ENCODE measurements around the gene SSX7.
"Not testable (repeated sequence)": the region's sequence is repeated elsewhere in the genome, so short reads cannot be mapped to it uniquely, and the experiment has no call there.

SSX7 gene, protein sequence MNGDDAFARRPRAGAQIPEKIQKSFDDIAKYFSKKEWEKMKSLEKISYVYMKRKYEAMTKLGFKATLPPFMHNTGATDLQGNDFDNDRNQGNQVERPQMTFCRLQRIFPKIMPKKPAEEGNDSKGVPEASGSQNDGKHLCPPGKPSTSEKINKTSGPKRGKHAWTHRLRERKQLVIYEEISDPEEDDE

DNA sequence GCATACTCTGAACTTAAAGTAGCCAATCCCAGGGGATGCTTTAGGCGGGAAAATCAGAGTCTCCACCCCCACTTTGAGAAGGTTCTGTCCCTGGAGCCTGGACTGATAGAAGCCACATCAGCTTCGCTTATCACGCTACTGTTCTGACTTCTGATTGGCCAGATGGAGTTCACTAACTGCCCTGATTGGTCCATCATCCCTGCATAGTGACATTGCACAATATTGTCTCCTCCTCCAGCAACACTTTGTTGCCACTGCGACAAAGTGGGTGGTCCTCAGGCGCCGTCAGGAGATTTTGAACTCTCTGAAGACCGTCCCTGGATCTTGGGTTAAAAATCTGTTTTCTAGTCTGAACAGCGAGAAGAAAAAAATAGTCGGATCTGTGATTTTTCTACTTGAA lies at the start of gene SSX7:
Gene SSX7, minus strand, starts transcription at position 101 of the 400 bp plus-strand sequence. CDS start 1,428 bp downstream, outside the sequence.
- H3K4me3 ChIP-seq (replicated peaks; ENCODE audit: low read depth, low read length); DNase-seq (ENCODE audit: extremely low read depth, insufficient read length); H3K27me3 ChIP-seq (replicated peaks; ENCODE audit: control insufficient read depth, insufficient read depth, low read length); H3K36me3 ChIP-seq (ENCODE audit: control insufficient read depth, insufficient read depth, low read length): not testable (repeated sequence)

GRCh38 chrX:52692034-52692433 lies 37.3 kb upstream of the SSX7 start:
- H3K36me3 ChIP-seq (ENCODE audit: control insufficient read depth, insufficient read depth, low read length); H3K4me3 ChIP-seq (replicated peaks; ENCODE audit: low read depth, low read length); DNase-seq (ENCODE audit: extremely low read depth, insufficient read length); H3K27me3 ChIP-seq (replicated peaks; ENCODE audit: control insufficient read depth, insufficient read depth, low read length): not testable (repeated sequence)

DNA sequence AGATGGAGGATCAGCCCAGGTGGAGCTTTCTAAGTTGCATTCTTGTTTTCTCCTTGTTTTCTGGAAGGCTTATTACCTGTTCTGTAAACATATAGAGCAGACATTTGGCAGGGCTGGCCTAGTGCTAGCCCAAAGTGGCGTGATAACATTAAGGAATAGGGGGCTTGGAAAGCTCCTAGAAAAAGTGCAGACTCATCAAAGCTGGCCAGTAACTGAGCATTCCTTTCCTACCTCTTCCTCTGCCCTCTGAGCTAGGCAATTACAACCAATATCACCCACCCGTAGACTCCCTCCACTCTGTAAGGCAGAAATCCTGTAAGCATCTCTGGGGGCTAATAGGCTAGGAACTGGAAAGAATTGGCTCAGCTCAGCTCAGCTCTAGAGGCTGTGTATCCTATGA lies 7.5 kb upstream of the SSX7 start:
- H3K4me3 ChIP-seq (replicated peaks; ENCODE audit: low read depth, low read length); H3K27me3 ChIP-seq (replicated peaks; ENCODE audit: control insufficient read depth, insufficient read depth, low read length); H3K36me3 ChIP-seq (ENCODE audit: control insufficient read depth, insufficient read depth, low read length); DNase-seq (ENCODE audit: extremely low read depth, insufficient read length): not testable (repeated sequence)

DNA sequence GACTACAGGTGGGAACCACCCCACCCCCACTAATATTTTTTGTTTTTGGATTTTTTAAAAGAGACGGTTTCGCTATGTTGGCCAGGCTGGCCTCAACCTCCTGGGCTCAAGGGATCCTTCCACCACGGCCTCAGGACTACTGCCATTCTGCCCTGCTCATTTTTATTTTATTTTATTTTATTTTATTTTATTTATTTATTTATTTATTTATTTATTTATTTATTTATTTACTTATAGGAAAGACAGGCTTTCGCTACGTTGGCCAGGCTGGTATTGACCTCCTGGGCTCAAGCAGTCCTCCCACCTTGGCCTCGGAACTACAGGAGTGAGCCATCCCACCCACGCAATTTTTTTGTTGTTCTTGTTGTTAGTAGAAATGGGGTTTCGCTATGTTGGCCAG lies 775 bp upstream of the SSX7 start:
- DNase-seq (ENCODE audit: extremely low read depth, insufficient read length), result not testable (repeated sequence)

DNA sequence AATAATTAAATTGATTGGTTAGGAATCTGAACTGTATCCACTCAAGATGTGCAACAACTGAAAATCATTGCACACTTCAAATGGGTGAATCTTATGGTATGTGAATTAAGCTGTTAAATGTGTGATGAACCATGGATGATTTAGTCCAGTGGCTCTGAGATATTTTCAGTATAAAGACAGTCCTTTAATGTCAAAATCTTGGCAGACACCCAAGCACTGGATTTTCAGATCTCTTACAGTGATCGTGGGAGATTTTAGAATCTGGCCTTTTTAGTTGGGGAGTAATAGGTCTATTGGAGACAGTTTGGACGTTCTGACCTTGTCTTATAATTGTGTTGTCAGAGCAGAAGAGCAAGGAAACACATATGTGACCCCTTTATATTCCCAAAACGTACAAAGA lies 4.0 kb downstream of the SSX7 start:
- H3K36me3 ChIP-seq (ENCODE audit: control insufficient read depth, insufficient read depth, low read length); H3K27me3 ChIP-seq (replicated peaks; ENCODE audit: control insufficient read depth, insufficient read depth, low read length); H3K4me3 ChIP-seq (replicated peaks; ENCODE audit: low read depth, low read length); DNase-seq (ENCODE audit: extremely low read depth, insufficient read length): not testable (repeated sequence)

More for the DNA sequence above, 775 bp upstream of the SSX7 start:
- H3K4me3 ChIP-seq (replicated peaks; ENCODE audit: low read depth, low read length); H3K27me3 ChIP-seq (replicated peaks; ENCODE audit: control insufficient read depth, insufficient read depth, low read length); H3K36me3 ChIP-seq (ENCODE audit: control insufficient read depth, insufficient read depth, low read length): not testable (repeated sequence)

- DNase-seq (ENCODE audit: extremely low read depth, insufficient read length); H3K36me3 ChIP-seq (ENCODE audit: control insufficient read depth, insufficient read depth, low read length); H3K27me3 ChIP-seq (replicated peaks; ENCODE audit: control insufficient read depth, insufficient read depth, low read length); H3K4me3 ChIP-seq (replicated peaks; ENCODE audit: low read depth, low read length): not testable (repeated sequence)
Measured at GRCh38 chrX:52648956-52649355, 5.7 kb downstream of the SSX7 start.

- not testable (repeated sequence) for H3K36me3 ChIP-seq (ENCODE audit: control insufficient read depth, insufficient read depth, low read length); DNase-seq (ENCODE audit: extremely low read depth, insufficient read length); H3K27me3 ChIP-seq (replicated peaks; ENCODE audit: control insufficient read depth, insufficient read depth, low read length); H3K4me3 ChIP-seq (replicated peaks; ENCODE audit: low read depth, low read length)
Measured at GRCh38 chrX:52628483-52628882, 26.2 kb downstream of the SSX7 start.

- not testable (repeated sequence) for H3K36me3 ChIP-seq (ENCODE audit: control insufficient read depth, insufficient read depth, low read length); DNase-seq (ENCODE audit: extremely low read depth, insufficient read length); H3K27me3 ChIP-seq (replicated peaks; ENCODE audit: control insufficient read depth, insufficient read depth, low read length); H3K4me3 ChIP-seq (replicated peaks; ENCODE audit: low read depth, low read length)
Measured at GRCh38 chrX:52620661-52621060, 34.0 kb downstream of the SSX7 start.

DNA sequence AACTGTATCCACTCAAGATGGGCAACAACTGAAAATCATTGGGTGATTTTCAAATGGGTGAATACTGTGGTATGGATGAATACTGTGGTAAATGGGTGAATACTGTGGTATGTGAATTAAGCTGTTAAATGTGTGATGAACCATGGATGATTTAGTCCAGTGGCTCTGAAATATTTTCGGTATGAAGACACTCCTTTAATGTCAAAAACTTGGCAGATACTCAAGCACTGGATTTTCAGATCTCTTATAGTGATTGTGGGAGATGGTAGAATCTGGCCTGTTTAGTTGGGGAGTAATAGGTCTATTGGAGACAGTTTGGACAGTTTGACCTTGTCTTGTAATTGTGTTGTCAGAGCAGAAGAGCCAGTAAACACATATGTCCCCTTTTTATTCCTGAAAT lies 45.7 kb downstream of the SSX7 start:
- Histone ChIP-seq H3K27me3 (replicated peaks; ENCODE audit: control insufficient read depth, insufficient read depth, low read length) (no peaks in the 10 kb centered on the region), H3K4me3 (replicated peaks; ENCODE audit: low read depth, low read length) (no peak overlapping the region), H3K36me3 (ENCODE audit: control insufficient read depth, insufficient read depth, low read length) (no peaks in the 10 kb centered on the region)
- no peak for DNase-seq (ENCODE audit: extremely low read depth, insufficient read length)
- TF ChIP-seq CTCF (IDR thresholded peaks at IDR 0.05; ENCODE audit: insufficient read depth, low read length, poor library complexity, severe bottlenecking), result no peak

- not testable (repeated sequence) for H3K36me3 ChIP-seq (ENCODE audit: control insufficient read depth, insufficient read depth, low read length); H3K4me3 ChIP-seq (replicated peaks; ENCODE audit: low read depth, low read length); H3K27me3 ChIP-seq (replicated peaks; ENCODE audit: control insufficient read depth, insufficient read depth, low read length); DNase-seq (ENCODE audit: extremely low read depth, insufficient read length)
Measured at GRCh38 chrX:52603151-52603550, 51.5 kb downstream of the SSX7 start.

Data from GM06990 (cell line).